Fibroblast of villous mesenchyme (primary cell): ENCODE data around the gene OR2A2. TPM values are rescaled to one million over a fixed set of nuclear protein-coding genes. Genes with fewer than 3 reads are reported as not detected.
A peak's percentile ranks its signal among the peaks of the same experiment; 100 is the strongest.

Source experiments
- DNase-seq: peaks from one replicate; pipeline ENCODE4 v3.0.0-alpha.2; 2010; ENCODE audit warnings: low read depth
- H3K4me3 ChIP-seq: 2 replicates; pipeline ENCODE4 v1.5.1; 2011; ENCODE audit warnings: low read depth, mild to moderate bottlenecking, low read length
- total RNA-seq: library from RNA; depleted of rRNA; stranded (reverse); fragments of >200 nt; gene quantifications from 2 replicates; pipeline ENCODE4 v1.2.3, GENCODE V29; 2012
- TF ChIP-seq, protein P1 (sequence below): IDR thresholded peaks from 2 replicates; pipeline ENCODE4 v1.5.1; 2012; ENCODE audit warnings: low read depth, mild to moderate bottlenecking, low read length; ENCODE audit not compliant: insufficient read depth

OR2A2 gene
- total RNA-seq, 1 donor = not detected

DNA sequence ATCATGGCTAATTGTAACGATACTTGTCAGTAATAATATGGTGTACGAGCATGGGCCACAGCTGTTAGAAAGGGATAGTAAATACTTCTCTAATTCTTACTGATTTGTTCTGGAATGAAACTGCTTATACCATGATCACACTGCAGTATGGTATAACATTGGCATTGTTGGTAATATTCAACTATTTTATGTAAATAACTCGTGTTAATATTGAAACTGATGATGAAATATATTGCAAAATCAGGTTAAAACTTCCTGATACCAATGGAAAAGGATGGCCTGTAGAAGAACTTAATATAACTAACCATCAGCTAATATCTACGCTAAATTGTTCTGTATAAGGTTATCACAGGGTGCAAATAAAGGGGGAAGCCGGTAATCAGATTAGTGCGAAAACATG, 23.9 kb downstream of the OR2A2 start:
- no peak overlapping the region for H3K4me3 ChIP-seq
- no peak for DNase-seq
- TF ChIP-seq, protein P1, sequence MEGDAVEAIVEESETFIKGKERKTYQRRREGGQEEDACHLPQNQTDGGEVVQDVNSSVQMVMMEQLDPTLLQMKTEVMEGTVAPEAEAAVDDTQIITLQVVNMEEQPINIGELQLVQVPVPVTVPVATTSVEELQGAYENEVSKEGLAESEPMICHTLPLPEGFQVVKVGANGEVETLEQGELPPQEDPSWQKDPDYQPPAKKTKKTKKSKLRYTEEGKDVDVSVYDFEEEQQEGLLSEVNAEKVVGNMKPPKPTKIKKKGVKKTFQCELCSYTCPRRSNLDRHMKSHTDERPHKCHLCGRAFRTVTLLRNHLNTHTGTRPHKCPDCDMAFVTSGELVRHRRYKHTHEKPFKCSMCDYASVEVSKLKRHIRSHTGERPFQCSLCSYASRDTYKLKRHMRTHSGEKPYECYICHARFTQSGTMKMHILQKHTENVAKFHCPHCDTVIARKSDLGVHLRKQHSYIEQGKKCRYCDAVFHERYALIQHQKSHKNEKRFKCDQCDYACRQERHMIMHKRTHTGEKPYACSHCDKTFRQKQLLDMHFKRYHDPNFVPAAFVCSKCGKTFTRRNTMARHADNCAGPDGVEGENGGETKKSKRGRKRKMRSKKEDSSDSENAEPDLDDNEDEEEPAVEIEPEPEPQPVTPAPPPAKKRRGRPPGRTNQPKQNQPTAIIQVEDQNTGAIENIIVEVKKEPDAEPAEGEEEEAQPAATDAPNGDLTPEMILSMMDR = no peak

DNA sequence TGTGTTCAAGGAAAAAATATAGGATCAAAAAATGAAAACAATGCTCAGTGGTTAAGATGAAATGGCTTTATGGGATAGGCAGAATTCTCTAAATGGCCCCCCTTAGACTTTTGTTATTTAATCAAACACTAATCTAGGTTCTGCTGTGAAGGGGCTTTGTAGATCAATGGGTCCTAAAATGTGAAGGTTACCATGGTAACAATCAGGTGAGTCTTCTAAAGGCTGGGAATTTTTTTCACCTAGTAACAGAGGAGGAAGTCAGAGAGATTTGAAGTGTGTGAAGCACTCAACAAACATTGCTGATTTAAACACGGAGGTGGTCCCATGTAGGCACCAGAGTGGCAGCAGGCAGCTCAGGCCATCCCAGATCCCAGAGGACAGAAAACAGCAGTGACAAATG, 24.7 kb downstream of the OR2A2 start:
- TF ChIP-seq, protein P1 = no peak
- no peak overlapping the region for H3K4me3 ChIP-seq
- no peak for DNase-seq

DNA sequence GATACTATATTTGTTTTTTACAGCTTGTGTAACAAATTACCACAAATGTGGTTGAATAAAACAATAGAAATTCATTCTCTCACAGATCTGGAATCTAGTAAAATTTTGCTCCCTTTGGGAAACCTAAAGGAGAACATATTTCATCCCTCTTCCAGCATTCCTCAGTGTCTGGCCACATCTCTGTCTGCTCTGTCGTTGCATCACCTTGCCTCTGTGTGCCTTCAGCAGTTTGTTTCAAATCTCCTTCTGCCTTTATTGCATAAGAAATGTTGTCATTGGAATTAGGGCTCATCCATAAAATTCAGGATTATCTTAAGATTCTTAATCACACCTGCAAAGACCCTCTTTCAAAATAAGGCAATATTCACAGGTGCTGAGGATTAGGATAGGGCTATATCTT, 28.1 kb downstream of the OR2A2 start:
- no peak overlapping the region for H3K4me3 ChIP-seq
- TF ChIP-seq, protein P1 = no peak
- DNase-seq = peak; percentile 5

DNA sequence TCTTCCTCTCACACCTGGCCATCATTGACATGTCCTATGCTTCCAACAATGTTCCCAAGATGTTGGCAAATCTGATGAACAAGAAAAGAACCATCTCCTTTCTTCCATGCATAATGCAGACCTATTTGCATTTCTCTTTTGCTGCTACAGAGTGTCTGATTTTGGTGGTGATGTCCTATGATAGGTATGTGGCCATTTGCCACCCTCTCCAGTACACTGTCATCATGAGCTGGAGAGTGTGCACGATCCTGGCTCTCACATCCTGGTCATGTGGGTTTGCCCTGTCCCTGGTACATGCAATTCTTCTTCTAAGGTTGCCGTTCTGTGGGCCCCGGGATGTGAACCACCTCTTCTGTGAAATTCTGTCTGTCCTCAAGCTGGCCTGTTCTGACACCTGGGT, 32.8 kb downstream of the OR2A2 start:
- TF ChIP-seq, protein P1 = no peak
- no peak for DNase-seq
- no peak overlapping the region for H3K4me3 ChIP-seq

DNA sequence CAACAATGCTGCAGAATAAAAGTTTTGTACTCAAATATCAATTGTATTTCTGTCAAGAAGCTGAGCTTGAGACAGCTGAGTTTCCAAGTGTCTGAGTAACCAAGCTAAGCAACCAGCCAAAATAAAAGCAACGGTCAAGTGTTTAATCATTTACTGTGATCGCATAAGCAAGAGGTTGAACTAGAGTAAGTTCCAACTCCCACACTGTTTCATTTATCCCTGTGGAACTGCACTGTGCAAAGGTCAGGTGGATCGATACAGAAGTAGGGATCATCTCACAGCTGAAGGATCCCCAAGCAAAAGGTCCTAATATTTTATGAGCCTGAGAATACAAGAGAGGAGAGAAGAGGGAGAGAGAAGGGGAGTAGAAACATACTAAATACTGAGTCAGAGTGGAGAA, 35.0 kb downstream of the OR2A2 start:
- TF ChIP-seq, protein P1 = no peak
- no peak overlapping the region for H3K4me3 ChIP-seq
- no peak for DNase-seq

DNA sequence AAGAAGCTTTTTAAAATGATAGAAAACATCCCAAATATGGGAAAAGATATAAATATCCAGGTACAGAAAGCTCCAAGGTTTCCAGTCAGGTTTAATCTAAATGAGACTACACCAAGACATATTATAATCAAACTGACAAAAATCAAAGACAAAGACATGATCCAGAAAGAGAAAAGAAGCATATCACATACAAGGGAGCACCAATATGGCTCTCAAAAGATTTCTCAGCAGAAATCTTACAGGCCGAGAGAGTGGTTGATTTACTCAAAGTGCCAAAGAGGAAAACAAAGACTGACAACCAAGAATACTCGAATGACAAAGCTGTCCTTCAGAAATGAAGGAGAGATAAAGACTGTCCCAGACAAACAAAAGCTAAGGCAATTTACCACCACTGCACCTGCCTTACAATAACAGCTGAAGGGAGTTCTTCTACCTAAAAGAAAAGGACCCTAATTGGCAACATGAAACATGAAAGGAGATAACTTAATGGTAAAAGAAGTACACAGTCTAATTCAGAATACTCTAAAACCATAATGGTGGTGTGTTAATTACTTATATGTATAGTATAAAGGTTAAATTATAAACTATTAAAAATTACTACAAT, 38.9 kb downstream of the OR2A2 start:
- DNase-seq = no peak
- TF ChIP-seq, protein P1 = no peak
- H3K4me3 ChIP-seq = no peak overlapping the region

DNA sequence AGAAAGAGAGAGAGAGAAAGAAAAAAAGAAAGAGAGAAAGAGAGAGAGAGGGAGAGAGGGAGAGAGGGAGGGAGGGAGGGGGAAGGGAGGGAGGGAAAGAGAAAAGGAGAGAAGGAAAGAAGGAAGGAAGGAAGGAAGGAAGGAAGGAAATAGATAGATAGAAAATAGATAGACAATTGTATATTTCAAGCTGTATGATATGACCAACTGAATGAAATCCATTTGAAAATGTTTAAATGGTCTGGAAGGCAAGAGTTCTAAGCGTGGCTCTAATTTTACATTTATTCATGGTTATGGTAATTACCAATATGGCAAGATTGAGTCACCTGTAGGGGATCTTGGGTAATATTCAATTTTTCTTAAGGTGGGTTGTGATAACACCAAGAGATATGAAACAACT, 49.5 kb downstream of the OR2A2 start:
- DNase-seq = no peak
- H3K4me3 ChIP-seq = no peak overlapping the region
- TF ChIP-seq, protein P1 = no peak
